Endothelial cell of umbilical vein (primary cell): ENCODE results near the gene SATB2. TPM values are rescaled to one million over a fixed set of nuclear protein-coding genes. Genes with fewer than 3 reads are reported as not detected.

ENCODE experiments used
- BruUV-seq: library from RNA; stranded (reverse); fragments of 400-500 nt; replicated peaks from 2 replicates; lab custom pipeline; 2021; lab: Mats Ljungman, UMichigan
- CTCF ChIA-PET: fragments of 300-600, 350-600 bp; sonication (Branson Sonifier 250); formaldehyde crosslinking; loops from one replicate; lab custom pipeline; 2021; ENCODE audit warnings: antibody characterized with exemption, inconsistent platforms; lab: Charles Lee
- POLR2A ChIA-PET: fragments of 300-600, 350-600 bp; sonication (Branson Sonifier 250); formaldehyde crosslinking; loops from one replicate; lab custom pipeline; 2021; ENCODE audit warnings: antibody characterized with exemption, inconsistent platforms; lab: Charles Lee
- DNase-seq: peaks from one replicate; pipeline ENCODE4 v3.0.0-alpha.2; 2011; ENCODE audit warnings: low read depth, low spot score
- FAIRE-seq: peaks from 2 replicates; lab custom pipeline; 2011; peaks lifted over from hg19 to GRCh38; lab: Jason Lieb, UNC
- H2AFZ ChIP-seq: 2 replicates; pipeline ENCODE4 v1.6.0; 2012; ENCODE audit warnings: low read depth, low read length, control low read depth, inconsistent platforms
- H3K27ac ChIP-seq: 2 replicates; pipeline ENCODE4 v1.5.1; 2011; ENCODE audit warnings: low read depth, mild to moderate bottlenecking, control low read depth, low read length, moderate library complexity; ENCODE audit not compliant: insufficient read depth
- H3K27me3 ChIP-seq, 2 experiments: 2 replicates each; pipeline versions ENCODE4 v1.6.0 to v1.6.1; 2011; ENCODE audit warnings: low read length in 2 of 2, mixed read lengths in 1 of 2; ENCODE audit not compliant: control insufficient read depth in 2 of 2, insufficient read depth in 2 of 2
- H3K36me3 ChIP-seq, 2 experiments: 2 replicates in 1 of 2; 3 replicates in 1 of 2; pipeline ENCODE4 v1.5.1; 2011; ENCODE audit warnings: low read length in 2 of 2, mild to moderate bottlenecking in 1 of 2, moderate library complexity in 1 of 2; ENCODE audit not compliant: control insufficient read depth in 2 of 2, insufficient read depth in 2 of 2; ENCODE audit errors: extremely low read depth in 1 of 2
- H3K4me1 ChIP-seq: 3 replicates; pipeline ENCODE4 v1.5.1; 2011; ENCODE audit warnings: mild to moderate bottlenecking, low read length; ENCODE audit not compliant: control insufficient read depth, insufficient read depth; ENCODE audit errors: extremely low read depth
- H3K4me2 ChIP-seq: 2 replicates; pipeline ENCODE4 v1.6.1; 2011; ENCODE audit warnings: low read length, control low read depth, mixed read lengths; ENCODE audit not compliant: insufficient read depth
- H3K4me3 ChIP-seq, 3 experiments: fragments of 200-600 bp in 1 of 3; sonication (generic), shearing (Covaris generic) in 1 of 3; replicated peaks in 1 of 3; 2 replicates each; pipeline ENCODE4 v1.5.1; 2011 to 2016; ENCODE audit warnings: control low read depth in 3 of 3, low read length in 3 of 3, mild to moderate bottlenecking in 2 of 3, inconsistent platforms in 1 of 3, low read depth in 1 of 3, moderate library complexity in 1 of 3; ENCODE audit not compliant: insufficient read depth in 1 of 3
- H3K79me2 ChIP-seq: 2 replicates; pipeline ENCODE4 v1.6.0; 2012; ENCODE audit warnings: low read length, inconsistent platforms; ENCODE audit not compliant: control insufficient read depth, insufficient read depth
- H3K9ac ChIP-seq: replicated peaks from 2 replicates; pipeline ENCODE3; 2011; ENCODE audit warnings: low read length, control low read depth; ENCODE audit not compliant: insufficient read depth; ENCODE audit errors: extremely low read depth
- H3K9me1 ChIP-seq: replicated peaks from 3 replicates; pipeline ENCODE4 v1.6.0; 2011; ENCODE audit warnings: mild to moderate bottlenecking, low read length; ENCODE audit not compliant: control insufficient read depth, insufficient read depth; ENCODE audit errors: extremely low read depth
- H3K9me3 ChIP-seq: replicated peaks from 2 replicates; pipeline ENCODE4 v1.5.1; 2012; ENCODE audit warnings: low read length, inconsistent platforms; ENCODE audit not compliant: control insufficient read depth, insufficient read depth
- H4K20me1 ChIP-seq: replicated peaks from 2 replicates; pipeline ENCODE3; 2011; ENCODE audit warnings: mild to moderate bottlenecking, low read length; ENCODE audit not compliant: control insufficient read depth, insufficient read depth; ENCODE audit errors: extremely low read depth
- CTCF ChIP-seq, 2 donors: IDR thresholded peaks; 1 replicate in 1 of 2; 2 replicates in 1 of 2; pipeline ENCODE4 v1.5.1; 2011; ENCODE audit warnings: low read length in 2 of 2, mild to moderate bottlenecking in 2 of 2, moderate library complexity in 2 of 2, control low read depth in 1 of 2, inconsistent platforms in 1 of 2, low read depth in 1 of 2; ENCODE audit not compliant: insufficient read depth in 1 of 2; ENCODE audit errors: extremely low read depth in 1 of 2
- FOS ChIP-seq: IDR thresholded peaks from 2 replicates; pipeline ENCODE4 v1.6.1; 2011; ENCODE audit warnings: mild to moderate bottlenecking, low read length, moderate library complexity, borderline replicate concordance; ENCODE audit not compliant: insufficient read depth
- GATA2 ChIP-seq: IDR thresholded peaks from 2 replicates; pipeline ENCODE4 v1.7.0; 2011; ENCODE audit warnings: low read depth, mild to moderate bottlenecking, moderate library complexity, mixed read lengths, low read length; ENCODE audit not compliant: insufficient read length, insufficient read depth
- MAX ChIP-seq: IDR thresholded peaks from 2 replicates; pipeline ENCODE4 v1.6.1; 2011; ENCODE audit not compliant: insufficient read depth, insufficient read length
- MYC ChIP-seq: IDR thresholded peaks from one replicate; pipeline ENCODE4 v1.6.1; 2011; ENCODE audit warnings: mild to moderate bottlenecking, low read depth, low read length
- POLR2A ChIP-seq: IDR thresholded peaks from 2 replicates; pipeline ENCODE4 v1.6.1; 2012; ENCODE audit warnings: low read depth, mild to moderate bottlenecking, control low read depth, low read length
- dilution Hi-C: fragments of 300-500 bp; cut with MboI; formaldehyde crosslinking; loops from one replicate; pipeline ENCODE4 v1.15.0; 2019; ENCODE audit warnings: low sequenced_read_pairs; ENCODE audit not compliant: extremely low pct_ligation_motif_present
- intact Hi-C: fragments of 100-400 bp; cut with micrococcal nuclease; formaldehyde crosslinking; loops from one replicate; pipeline ENCODE4 v1.10.0; 2022
- polyA plus RNA-seq, 4 experiments: library from polyadenylated mRNA; depleted of rRNA in 3 of 4; stranded (reverse) in 3 of 4; unstranded in 1 of 4; fragments of >200 nt; gene quantifications; 2 replicates each; pipeline versions ENCODE4 v1.2.1 to v1.2.3, GENCODE V29; 2011 to 2012; ENCODE audit warnings: missing spikeins in 1 of 4
- total RNA-seq: library from RNA; stranded (reverse); gene quantifications from 2 replicates; pipeline ENCODE4 v1.2.3, GENCODE V29; 2021

The SATB2 gene
- total and polyA plus RNA-seq, 2 donors (not counting 3 experiments of a cell fraction or from before 2014, with no cell fraction given), result 0.47 to 1.1 TPM

GRCh38 chr2:199446996-199447576 is 10.7 kb downstream of the SATB2 start:
- Histone ChIP-seq H3K9ac (no peak overlapping the region), H3K27me3 (peaks cover 2 to 27% of the 10 kb centered on the region in 2 experiments), H3K9me3 (no peaks in the 10 kb centered on the region), H3K36me3 (no peaks in the 10 kb centered on the region), H2AFZ (no peak overlapping the region), H3K4me2 (no peak overlapping the region), H3K79me2 (no peaks in the 10 kb centered on the region), H3K4me3 (no peak overlapping the region), H3K9me1 (no peaks in the 10 kb centered on the region), H3K4me1 (no peaks in the 10 kb centered on the region), H4K20me1 (no peaks in the 10 kb centered on the region), H3K27ac (no peak overlapping the region)
- POLR2A ChIA-PET, result no interaction called here
- DNase-seq (no peak), FAIRE-seq (no peak)
- intact Hi-C loops (no loop called here), dilution Hi-C loops (no loop called here)
- CTCF ChIA-PET, result no interaction called here
- no peak for TF ChIP-seq MAX
- no peak for TF ChIP-seq CTCF (IDR thresholded peaks at IDR 0.05; ENCODE audit: extremely low read depth in 1 of 2, insufficient read depth in 1 of 2, low read depth in 1 of 2, low read length in 2 of 2)
- no peak for TF ChIP-seq POLR2A
- TF ChIP-seq FOS, result no peak
- no peak for TF ChIP-seq GATA2
- no peak for TF ChIP-seq MYC
- BruUV-seq, result no TSS peak
